ENCODE results near the gene CALD1.
A peak's percentile ranks its signal among the peaks of the same experiment; 100 is the strongest.

CALD1 gene

GRCh38 chr7:134778941-134779740, at the start of gene CALD1:
Gene CALD1, plus strand, starts transcription at chr7:134779634. Its CDS starts 88,100 bp downstream, at chr7:134867734.
- DNase-seq: no peak

GRCh38 chr7:134729895-134730294, 49.5 kb upstream of the CALD1 start:
- no peak for DNase-seq

GRCh38 chr7:134730411-134730829, 49.0 kb upstream of the CALD1 start:
- no peak for DNase-seq

- DNase-seq: no peak
Observed at GRCh38 chr7:134731616-134732015, 47.8 kb upstream of the CALD1 start.

GRCh38 chr7:134732728-134733127, 46.7 kb upstream of the CALD1 start:
- no peak for DNase-seq

- no peak for DNase-seq
Observed at GRCh38 chr7:134736381-134736780, 43.1 kb upstream of the CALD1 start.

GRCh38 chr7:134737566-134738345, 41.7 kb upstream of the CALD1 start:
- peak in 1 of 2 experiments; percentile 38 for DNase-seq

- no peak for DNase-seq
Observed at GRCh38 chr7:134739362-134739761, 40.1 kb upstream of the CALD1 start.

- no peak for DNase-seq
Observed at GRCh38 chr7:134740376-134740775, 39.1 kb upstream of the CALD1 start.

- no peak for DNase-seq
Observed at GRCh38 chr7:134741907-134742635, 37.4 kb upstream of the CALD1 start.

- DNase-seq: no peak
Observed at GRCh38 chr7:134742688-134743350, 36.6 kb upstream of the CALD1 start.

- DNase-seq: no peak
Observed at GRCh38 chr7:134744569-134744968, 34.9 kb upstream of the CALD1 start.

GRCh38 chr7:134747326-134747725, 32.1 kb upstream of the CALD1 start:
- DNase-seq: no peak

- peak; percentile 81 to 84 for DNase-seq
Observed at GRCh38 chr7:134750083-134751062, 29.1 kb upstream of the CALD1 start.

GRCh38 chr7:134752006-134752760, 27.3 kb upstream of the CALD1 start:
- DNase-seq: no peak

GRCh38 chr7:134755422-134756022, 23.9 kb upstream of the CALD1 start:
- DNase-seq: peak; percentile 56

- no peak for DNase-seq
Observed at GRCh38 chr7:134757938-134758337, 21.5 kb upstream of the CALD1 start.

- no peak for DNase-seq
Observed at GRCh38 chr7:134758981-134759380, 20.5 kb upstream of the CALD1 start.

GRCh38 chr7:134761266-134761665, 18.2 kb upstream of the CALD1 start:
- DNase-seq: no peak

GRCh38 chr7:134763960-134764359, 15.5 kb upstream of the CALD1 start:
- DNase-seq: no peak

Measured in activated T-cell treated with anti-CD3 and anti-CD28 coated beads, Interleukin-2, amount 50 U/mL, for 48 hours (primary cell).